Measurements from ENCODE around the gene GPR33. TPM values are rescaled to one million over a fixed set of nuclear protein-coding genes. Genes with fewer than 3 reads are reported as not detected.

GPR33 gene
- total RNA-seq, 1 experiment from 2014 or later, result not detected

DNA sequence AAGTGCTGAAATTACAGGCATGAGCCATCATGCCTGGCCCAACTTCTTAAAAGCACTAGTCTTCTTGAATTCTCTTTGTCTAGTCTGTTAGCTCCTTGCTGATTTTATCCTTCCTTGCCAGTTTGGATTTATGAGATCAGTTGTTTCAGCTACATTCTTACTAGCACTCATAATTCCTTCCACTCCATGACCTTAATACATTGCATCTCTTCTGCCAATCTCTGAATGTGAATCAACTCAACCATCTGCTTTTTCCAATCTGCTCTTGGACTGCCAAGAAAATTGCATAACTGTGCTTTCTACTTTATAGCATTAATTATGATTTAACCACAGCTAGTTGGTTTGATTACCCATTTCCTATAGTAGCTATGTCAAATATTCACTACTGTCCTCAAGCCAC, 52.6 kb downstream of the GPR33 start:
- Mint-ChIP-seq H3K36me3 (ENCODE audit: insufficient read depth in 1 of 3, low read depth in 3 of 3) (peaks cover 18 to 36% (median 21%) of the 10 kb centered on the region in 3 experiments), H3K27me3 (ENCODE audit: low read depth) (no peaks in the 10 kb centered on the region; the same call in 1 of the 2 replicates), H3K4me3 (no peak overlapping the region), H3K4me1 (no peaks in the 10 kb centered on the region), H3K9me3 (peaks cover 26 to 33% of the 10 kb centered on the region in 2 experiments), H3K27ac (no peak overlapping the region)
- Histone ChIP-seq H4K8ac (replicated peaks; ENCODE audit: insufficient read length, low read depth, low read length) (no peak overlapping the region), H3K9ac (ENCODE audit: extremely low read depth, insufficient read length, low read length) (no peak overlapping the region), H3T11ph (ENCODE audit: low read length) (no peak overlapping the region), H2BK5ac (ENCODE audit: insufficient read length, low read length) (no peak overlapping the region), H2BK12ac (ENCODE audit: insufficient read length, low read depth, low read length) (no peak overlapping the region), H3K4ac (ENCODE audit: low read depth, low read length) (no peak overlapping the region), H3K9me3 (ENCODE audit: control insufficient read depth, low read depth, low read length) (no peaks in the 10 kb centered on the region), H2BK20ac (ENCODE audit: low read depth, low read length, poor library complexity, severe bottlenecking) (no peak overlapping the region), H4K20me1 (ENCODE audit: control insufficient read depth, insufficient read depth, insufficient read length) (no peaks in the 10 kb centered on the region), H3K27ac (ENCODE audit: insufficient read length, low read depth, low read length) (no peak overlapping the region), H3K18ac (ENCODE audit: insufficient read length, low read depth, low read length) (no peak overlapping the region), H2AK5ac (ENCODE audit: insufficient read length, low read length) (no peak overlapping the region), H4K5ac (ENCODE audit: insufficient read length, low read depth, low read length) (no peak overlapping the region), H2BK120ac (ENCODE audit: low read depth, low read length, poor library complexity, severe bottlenecking) (no peak overlapping the region), H3K14ac (ENCODE audit: insufficient read depth, low read length) (no peak overlapping the region), H2BK15ac (ENCODE audit: low read depth, low read length) (no peak overlapping the region), H3K56ac (ENCODE audit: insufficient read length, low read depth, low read length) (no peak overlapping the region), H3K79me2 (ENCODE audit: insufficient read depth, low read length) (no peaks in the 10 kb centered on the region), H4K91ac (ENCODE audit: insufficient read length, low read depth, low read length) (no peak overlapping the region), H3K79me1 (ENCODE audit: insufficient read depth, low read depth, low read length, poor library complexity, severe bottlenecking) (no peaks in the 10 kb centered on the region), H3K23me2 (ENCODE audit: insufficient read length, low read depth, low read length, poor library complexity, severe bottlenecking) (no peaks in the 10 kb centered on the region), H3K4me1 (ENCODE audit: insufficient read depth, low read length) (no peaks in the 10 kb centered on the region), H3K23ac (ENCODE audit: insufficient read length, low read depth, low read length) (no peak overlapping the region), H2AFZ (ENCODE audit: low read length) (no peak overlapping the region), H3K4me2 (ENCODE audit: insufficient read depth, insufficient read length, low read length) (no peak overlapping the region), H3K27me3 (ENCODE audit: insufficient read depth, low read length) (no peaks in the 10 kb centered on the region)
- DNase-seq, result no peak
- TF ChIP-seq, protein P1, sequence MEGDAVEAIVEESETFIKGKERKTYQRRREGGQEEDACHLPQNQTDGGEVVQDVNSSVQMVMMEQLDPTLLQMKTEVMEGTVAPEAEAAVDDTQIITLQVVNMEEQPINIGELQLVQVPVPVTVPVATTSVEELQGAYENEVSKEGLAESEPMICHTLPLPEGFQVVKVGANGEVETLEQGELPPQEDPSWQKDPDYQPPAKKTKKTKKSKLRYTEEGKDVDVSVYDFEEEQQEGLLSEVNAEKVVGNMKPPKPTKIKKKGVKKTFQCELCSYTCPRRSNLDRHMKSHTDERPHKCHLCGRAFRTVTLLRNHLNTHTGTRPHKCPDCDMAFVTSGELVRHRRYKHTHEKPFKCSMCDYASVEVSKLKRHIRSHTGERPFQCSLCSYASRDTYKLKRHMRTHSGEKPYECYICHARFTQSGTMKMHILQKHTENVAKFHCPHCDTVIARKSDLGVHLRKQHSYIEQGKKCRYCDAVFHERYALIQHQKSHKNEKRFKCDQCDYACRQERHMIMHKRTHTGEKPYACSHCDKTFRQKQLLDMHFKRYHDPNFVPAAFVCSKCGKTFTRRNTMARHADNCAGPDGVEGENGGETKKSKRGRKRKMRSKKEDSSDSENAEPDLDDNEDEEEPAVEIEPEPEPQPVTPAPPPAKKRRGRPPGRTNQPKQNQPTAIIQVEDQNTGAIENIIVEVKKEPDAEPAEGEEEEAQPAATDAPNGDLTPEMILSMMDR (conservative IDR thresholded peaks at IDR 0.05), result no peak

Other genes starting within 250 kb of the GPR33 start
- gene HEATR5A, start 67.5 kb downstream of the GPR33 start, total RNA-seq (2021), result 21.2 and 23.9 TPM in 2 replicates
- gene DTD2, start 30.5 kb downstream of the GPR33 start, total RNA-seq (2021), result 14.8 and 15.6 TPM in 2 replicates
- 10.7 and 14.8 TPM in 2 replicates for gene NUBPL, start 73.4 kb upstream of the GPR33 start, total RNA-seq (2021)